T47D (cell line): ENCODE data around the gene OCA2.

Experiments used
- DNase-seq, 2 experiments: peaks; one replicate each; pipeline versions ENCODE4 v3.0.0 to v3.0.0-alpha.2; 2011 to 2012; ENCODE audit warnings: low read depth in 1 of 2, low spot score in 1 of 2
- JUND ChIP-seq: IDR thresholded peaks from 2 replicates; pipeline ENCODE4 v1.6.1; 2012; ENCODE audit warnings: low read depth
- in situ Hi-C: cut with HindIII; loops from 2 replicates; pipeline ENCODE4 v1.10.0; 2016; ENCODE audit warnings: low sequenced_read_pairs, low pct_unique_long_range_greater_than_20kb

Gene OCA2

DNA sequence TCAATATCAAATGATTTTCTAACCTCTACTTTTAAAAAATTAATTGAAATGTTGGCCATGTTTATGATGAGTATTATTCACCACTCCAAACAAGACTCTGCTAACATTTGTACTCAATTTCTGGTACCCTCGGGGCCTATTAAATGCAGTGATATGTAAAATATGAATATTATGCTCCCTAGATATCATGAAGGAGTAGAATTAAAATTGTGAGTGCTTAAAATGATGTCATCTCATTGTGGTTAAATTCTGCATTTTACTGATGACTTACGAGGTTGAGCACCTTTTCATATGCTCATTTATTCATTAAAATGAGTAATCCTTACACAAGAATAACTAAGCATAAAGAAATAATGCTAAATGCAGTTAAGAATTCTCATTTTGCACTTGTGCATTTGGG is 159.9 kb downstream of the OCA2 start:
- in situ Hi-C loops: no loop called here
- TF ChIP-seq JUND: no peak
- DNase-seq: no peak

GRCh38 chr15:27937851-27938250 is 161.3 kb downstream of the OCA2 start:
- DNase-seq: no peak
- no peak for TF ChIP-seq JUND
- in situ Hi-C loops: no loop called here

DNA sequence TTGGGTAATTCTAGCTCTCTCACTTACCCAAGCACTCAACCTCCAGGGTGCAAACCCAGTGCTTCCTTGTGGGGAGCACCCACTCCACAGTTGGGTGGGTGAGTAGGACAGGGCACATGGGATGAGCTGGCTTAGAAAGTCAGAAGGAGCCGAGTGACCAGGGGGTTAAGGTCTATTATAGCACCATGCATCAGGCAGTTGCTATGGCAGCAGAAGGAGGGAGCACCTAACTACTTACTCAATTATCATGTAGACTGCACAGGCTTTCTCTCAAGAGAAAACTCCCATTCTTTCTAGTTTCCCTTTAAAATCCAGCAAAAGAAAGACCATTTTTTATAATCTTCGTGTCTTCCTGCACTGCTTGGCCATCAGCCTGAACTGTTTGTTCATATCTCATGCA is 163.0 kb downstream of the OCA2 start:
- no peak for DNase-seq
- TF ChIP-seq JUND: no peak
- in situ Hi-C loops: no loop called here

GRCh38 chr15:27935328-27935727 is 163.8 kb downstream of the OCA2 start:
- in situ Hi-C loops: no loop called here
- DNase-seq: no peak
- no peak for TF ChIP-seq JUND

- DNase-seq: no peak
- TF ChIP-seq JUND: no peak
- in situ Hi-C loops: no loop called here
Measured at GRCh38 chr15:27934782-27935181, 164.3 kb downstream of the OCA2 start.

GRCh38 chr15:27933562-27933961 is 165.6 kb downstream of the OCA2 start:
- no peak for DNase-seq
- in situ Hi-C loops: no loop called here
- TF ChIP-seq JUND: no peak

- in situ Hi-C loops: no loop called here
- DNase-seq: no peak
- no peak for TF ChIP-seq JUND
Measured at GRCh38 chr15:27932600-27932999, 166.5 kb downstream of the OCA2 start.

DNA sequence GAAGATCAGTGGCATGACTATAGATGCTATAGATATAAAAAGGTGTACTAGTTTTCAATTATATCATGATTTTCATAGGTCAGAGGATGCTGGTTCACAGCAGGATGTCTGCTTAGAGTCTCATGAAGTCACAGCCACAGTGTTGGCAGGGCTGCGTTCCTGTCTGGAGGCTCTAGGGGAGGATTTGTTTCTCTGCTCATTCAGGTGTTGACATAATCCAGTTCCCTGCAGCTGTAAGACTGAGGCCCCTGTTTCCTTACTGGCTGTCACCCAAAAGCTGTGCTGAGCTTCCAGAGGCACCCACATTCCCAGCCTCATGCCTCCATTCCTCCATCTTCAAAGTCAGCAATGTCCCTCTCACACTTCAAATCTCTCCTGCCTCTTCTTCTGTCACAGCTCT is 170.7 kb downstream of the OCA2 start:
- no peak for DNase-seq
- TF ChIP-seq JUND: no peak
- in situ Hi-C loops: no loop called here

GRCh38 chr15:27912283-27912682 is 186.8 kb downstream of the OCA2 start:
- no peak for DNase-seq
- in situ Hi-C loops: no loop called here
- TF ChIP-seq JUND: no peak

DNA sequence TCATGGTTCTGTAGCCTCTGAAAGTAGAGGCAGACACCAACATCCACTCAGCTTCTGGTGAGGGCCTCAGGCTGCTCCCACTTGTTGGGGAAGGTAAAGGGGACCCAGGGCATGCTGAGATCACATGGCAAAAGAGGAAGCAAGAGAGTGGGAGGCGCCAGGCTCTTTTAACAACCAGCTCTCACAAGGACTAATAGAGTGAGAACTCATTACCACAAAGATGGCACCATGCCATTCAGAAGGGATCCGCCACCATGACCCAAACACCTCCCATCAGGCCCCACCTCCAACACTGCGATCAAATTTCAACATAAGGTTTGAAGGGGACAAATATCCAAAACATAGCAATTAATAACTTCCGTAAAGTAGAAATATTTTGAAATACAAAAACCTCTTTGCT is 192.3 kb downstream of the OCA2 start:
- no peak for TF ChIP-seq JUND
- in situ Hi-C loops: no loop called here
- no peak for DNase-seq

- TF ChIP-seq JUND: no peak
- in situ Hi-C loops: no loop called here
- no peak for DNase-seq
Measured at GRCh38 chr15:27903405-27903804, 195.7 kb downstream of the OCA2 start.

- no peak for DNase-seq
- no peak for TF ChIP-seq JUND
- in situ Hi-C loops: no loop called here
Measured at GRCh38 chr15:27902680-27903385, 196.3 kb downstream of the OCA2 start.

- in situ Hi-C loops: no loop called here
- TF ChIP-seq JUND: no peak
Measured at GRCh38 chr15:27899583-27900285, 199.4 kb downstream of the OCA2 start.

More at GRCh38 chr15:27899583-27900285, 199.4 kb downstream of the OCA2 start:
- DNase-seq: no peak
